Endometrial microvascular endothelial cells (primary cell): ENCODE data around the gene CORO2A. TPM values are rescaled to one million over a fixed set of nuclear protein-coding genes. Genes with fewer than 3 reads are reported as not detected.

Experiments used
- in situ Hi-C: cut with HindIII; loops from 2 replicates; pipeline ENCODE4 v1.10.0; 2017; ENCODE audit warnings: low sequenced_read_pairs, low pct_unique_long_range_greater_than_20kb; ENCODE audit errors: inconsistent ontology term
- total RNA-seq: library from RNA; depleted of rRNA; stranded (reverse); fragments of >200 nt; gene quantifications from one replicate; pipeline ENCODE4 v1.2.3, GENCODE V29; 2015; ENCODE audit errors: inconsistent ontology term

CORO2A gene, protein sequence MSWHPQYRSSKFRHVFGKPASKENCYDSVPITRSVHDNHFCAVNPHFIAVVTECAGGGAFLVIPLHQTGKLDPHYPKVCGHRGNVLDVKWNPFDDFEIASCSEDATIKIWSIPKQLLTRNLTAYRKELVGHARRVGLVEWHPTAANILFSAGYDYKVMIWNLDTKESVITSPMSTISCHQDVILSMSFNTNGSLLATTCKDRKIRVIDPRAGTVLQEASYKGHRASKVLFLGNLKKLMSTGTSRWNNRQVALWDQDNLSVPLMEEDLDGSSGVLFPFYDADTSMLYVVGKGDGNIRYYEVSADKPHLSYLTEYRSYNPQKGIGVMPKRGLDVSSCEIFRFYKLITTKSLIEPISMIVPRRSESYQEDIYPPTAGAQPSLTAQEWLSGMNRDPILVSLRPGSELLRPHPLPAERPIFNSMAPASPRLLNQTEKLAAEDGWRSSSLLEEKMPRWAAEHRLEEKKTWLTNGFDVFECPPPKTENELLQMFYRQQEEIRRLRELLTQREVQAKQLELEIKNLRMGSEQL
- 3.0 TPM for total RNA-seq

GRCh38 chr9:98192503-98193335, at the start of gene CORO2A:
TSS of gene CORO2A (minus strand) at chr9:98192637. CDS start at chr9:98157660, 34,977 bp downstream.
- in situ Hi-C loops, result no loop called here

GRCh38 chr9:98241357-98242300, 49.2 kb upstream of the CORO2A start:
- in situ Hi-C loops, result no loop called here

- in situ Hi-C loops, result no loop called here
These were observed 48.0 kb upstream of the CORO2A start for GRCh38 chr9:98240475-98240874.

GRCh38 chr9:98236901-98237487, 44.6 kb upstream of the CORO2A start:
- in situ Hi-C loops, result no loop called here

GRCh38 chr9:98235126-98235525, 42.7 kb upstream of the CORO2A start:
- in situ Hi-C loops, result no loop called here

- in situ Hi-C loops, result no loop called here
These were observed 41.9 kb upstream of the CORO2A start for GRCh38 chr9:98234245-98234825.

DNA sequence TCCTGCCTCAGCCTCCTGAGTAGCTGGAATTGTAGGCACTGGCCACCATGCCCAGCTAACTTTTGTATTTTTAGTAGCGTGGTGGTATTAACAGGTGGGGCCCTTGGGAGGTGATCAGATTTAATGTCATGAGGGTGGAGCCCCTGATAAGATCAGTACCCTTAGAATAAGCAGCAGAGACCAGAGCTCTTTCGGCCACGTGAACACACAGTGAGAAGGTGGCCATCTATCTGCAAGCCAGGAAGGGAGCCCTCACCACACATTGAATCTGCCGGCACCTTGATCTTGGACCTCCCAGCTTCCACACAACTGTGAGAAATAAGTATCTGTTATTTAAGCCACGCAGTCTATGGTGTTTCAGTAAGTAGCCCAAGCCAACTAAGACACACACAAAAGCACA, 40.5 kb upstream of the CORO2A start:
- in situ Hi-C loops, result no loop called here

DNA sequence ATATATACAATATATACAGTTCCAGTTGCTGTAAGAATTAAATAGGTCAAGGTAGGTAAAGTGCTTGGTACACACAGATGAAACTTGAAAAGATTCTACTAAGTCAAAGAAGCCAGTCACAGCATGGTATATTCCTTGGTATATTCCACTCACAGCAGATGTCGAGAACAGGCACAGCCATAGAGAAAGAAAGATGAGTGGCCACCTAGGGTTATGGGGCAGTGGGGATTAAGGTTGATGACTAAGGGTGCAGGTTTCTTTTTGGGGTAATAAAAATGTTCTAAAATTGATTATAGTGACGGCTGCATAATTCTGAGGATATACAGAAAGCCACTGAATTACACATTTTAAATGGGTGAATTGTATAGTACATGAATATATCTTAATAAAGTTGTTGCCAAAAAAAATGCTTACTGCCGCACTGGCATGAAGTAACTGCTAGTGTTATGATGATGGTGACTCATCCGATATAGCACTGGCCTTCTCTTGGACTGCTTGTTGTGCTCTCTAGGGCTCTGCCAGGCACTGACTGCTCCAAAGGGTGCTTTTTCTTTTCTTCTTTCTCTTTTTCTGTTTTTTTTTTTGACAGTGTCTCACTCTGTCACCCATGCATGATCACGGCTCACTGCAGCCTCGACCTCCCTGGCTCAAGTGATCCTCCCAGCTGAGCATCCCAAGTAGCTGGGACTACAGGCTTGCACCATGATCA, 39.5 kb upstream of the CORO2A start:
- in situ Hi-C loops, result no loop called here

DNA sequence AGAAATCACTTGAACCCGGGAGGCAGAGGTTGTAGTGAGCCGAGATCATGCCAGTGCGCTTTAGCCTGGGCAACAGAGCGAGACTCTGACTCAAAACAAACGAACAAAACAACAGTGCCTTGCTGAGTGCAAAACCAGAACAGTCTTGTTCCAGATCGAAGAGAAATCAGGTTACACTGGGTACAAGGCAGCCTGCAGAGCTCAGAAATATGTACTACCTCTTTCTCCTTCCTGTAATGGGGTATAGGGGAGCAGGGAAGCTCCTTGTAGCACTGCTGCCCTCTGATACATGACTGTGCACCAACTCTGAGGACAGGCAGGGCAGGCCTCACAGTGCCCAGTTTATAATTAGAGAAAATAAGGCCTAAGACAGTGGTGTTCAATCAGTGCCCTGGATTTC, 38.4 kb upstream of the CORO2A start:
- in situ Hi-C loops, result no loop called here

- in situ Hi-C loops, result no loop called here
These were observed 37.9 kb upstream of the CORO2A start for GRCh38 chr9:98230304-98230703.

DNA sequence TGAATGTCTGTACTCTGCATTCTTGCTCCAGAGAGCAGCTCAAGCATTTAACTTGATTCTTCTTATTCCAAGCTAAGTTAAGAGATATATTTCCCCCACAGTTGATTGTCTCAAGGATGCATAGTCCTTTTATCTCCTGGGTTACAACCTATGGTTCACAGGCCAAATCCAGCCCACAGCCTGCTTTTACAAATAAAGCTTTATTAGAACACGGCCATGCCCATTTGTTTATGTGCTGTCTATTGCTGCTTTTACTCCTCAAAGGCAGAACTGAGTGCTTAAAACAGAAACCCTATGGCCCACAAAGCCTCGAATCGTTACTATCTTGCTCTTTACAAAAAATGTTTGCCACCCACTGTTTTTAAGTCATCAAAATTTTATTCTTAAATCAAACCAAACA, 37.2 kb upstream of the CORO2A start:
- in situ Hi-C loops, result no loop called here

DNA sequence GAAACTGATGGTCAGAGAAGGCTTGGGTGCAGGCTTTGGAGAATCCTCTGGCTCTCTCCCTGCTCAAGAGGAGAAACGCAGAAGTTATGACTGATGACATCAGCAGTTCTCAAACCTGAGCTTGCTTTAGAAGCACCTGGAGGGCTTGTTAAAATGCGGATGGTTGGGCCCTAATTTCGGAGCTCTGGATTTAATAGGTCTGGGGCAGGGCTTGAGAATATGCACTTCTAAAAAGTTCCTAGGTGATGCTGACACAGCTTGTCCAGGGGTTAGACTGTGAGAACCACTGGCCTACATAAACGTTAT, 36.6 kb upstream of the CORO2A start:
- in situ Hi-C loops, result no loop called here

DNA sequence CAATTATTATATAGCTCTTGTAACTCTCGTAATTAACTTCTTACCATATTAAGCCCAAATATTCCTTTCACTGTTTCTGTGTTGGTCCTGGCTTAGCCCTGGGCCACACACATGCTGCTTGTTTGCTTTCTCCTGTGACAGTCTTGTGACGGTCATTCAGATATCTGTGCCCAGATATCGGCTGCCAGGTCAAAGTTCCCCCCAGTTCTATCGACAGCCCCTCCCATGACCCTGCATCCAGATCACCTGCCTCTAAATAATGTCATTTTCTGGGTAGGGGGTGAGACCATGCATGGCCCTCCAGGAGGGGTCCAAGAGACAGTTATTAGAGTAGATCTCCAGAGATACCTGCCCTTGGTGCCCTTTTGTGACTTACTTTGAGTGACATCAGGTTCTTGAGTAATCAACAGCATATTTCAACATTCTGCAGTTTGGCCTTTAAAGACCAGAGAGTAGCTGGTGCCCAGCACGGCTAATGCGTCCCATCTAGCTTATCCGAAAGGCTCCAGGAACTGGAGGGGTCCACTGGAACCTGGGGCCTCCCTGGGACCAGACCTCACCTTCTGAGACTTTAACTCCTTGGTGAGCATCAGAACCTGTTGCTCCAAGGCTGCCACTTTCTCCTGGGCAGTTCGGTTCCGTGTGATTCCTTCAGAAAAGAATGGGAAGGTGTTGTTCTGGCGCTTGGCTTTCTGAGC, 36.1 kb upstream of the CORO2A start:
- in situ Hi-C loops, result no loop called here

GRCh38 chr9:98227883-98228282, 35.4 kb upstream of the CORO2A start:
- in situ Hi-C loops, result no loop called here

GRCh38 chr9:98226957-98227356, 34.5 kb upstream of the CORO2A start:
- in situ Hi-C loops, result no loop called here

- in situ Hi-C loops, result no loop called here
These were observed 34.1 kb upstream of the CORO2A start for GRCh38 chr9:98226516-98226915.

DNA sequence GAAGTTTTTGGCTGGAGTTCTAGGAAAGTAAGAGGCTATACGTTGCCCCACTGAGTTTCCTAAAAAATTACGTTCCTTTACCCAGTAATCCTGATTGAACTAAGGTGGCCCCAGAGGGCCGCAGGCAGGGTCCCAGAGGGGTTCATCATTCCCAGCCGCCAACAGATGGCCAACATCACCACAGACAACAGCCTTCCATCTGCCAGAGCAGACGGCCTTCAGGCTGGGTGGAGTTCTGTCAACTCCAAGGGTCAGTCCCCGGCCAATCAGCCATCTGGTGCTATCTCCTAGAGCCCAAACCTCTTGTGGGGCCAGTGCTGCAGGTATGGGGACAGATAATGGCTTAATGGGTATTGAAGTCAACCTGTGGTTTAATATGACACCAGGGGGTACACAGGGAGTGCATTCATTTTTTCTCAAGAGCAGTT, 32.6 kb upstream of the CORO2A start:
- in situ Hi-C loops, result no loop called here
